Testis (tissue), 3 donors: ENCODE data around the gene EMC1. TPM values are rescaled to one million over a fixed set of nuclear protein-coding genes. Genes with fewer than 3 reads are reported as not detected.
A peak's percentile ranks its signal among the peaks of the same experiment; 100 is the strongest.
"Not testable (repeated sequence)": the region's sequence is repeated elsewhere in the genome, so short reads cannot be mapped to it uniquely, and the experiment has no call there.

Experiments used
- DNase-seq: peaks from one replicate; pipeline ENCODE4 v3.0.0-alpha.2; 2019
- H3K27ac ChIP-seq, 2 donors: fragments of 200-600 bp; sonication (generic); one replicate each; pipeline ENCODE4 v1.5.1; 2019
- H3K27me3 ChIP-seq: fragments of 200-600 bp; sonication (generic); one replicate; pipeline ENCODE4 v1.5.1; 2019
- H3K36me3 ChIP-seq: fragments of 200-600 bp; sonication (generic); one replicate; pipeline ENCODE4 v1.5.1; 2017; ENCODE audit warnings: low read depth; ENCODE audit errors: missing control alignments
- H3K4me1 ChIP-seq: fragments of 200-600 bp; sonication (generic); one replicate; pipeline ENCODE4 v1.5.1; 2019
- H3K4me3 ChIP-seq, 2 donors: fragments of 200-600 bp; sonication (generic); one replicate each; pipeline ENCODE4 v1.5.1; 2017 to 2019
- H3K9me3 ChIP-seq: fragments of 200-600 bp; sonication (generic); one replicate; pipeline ENCODE4 v1.5.1; 2017
- CTCF ChIP-seq, 3 experiments: fragments of 450-650 bp in 2 of 3; fragments of 200-600 bp in 1 of 3; sonication (generic) in 1 of 3; IDR thresholded peaks; one replicate each; pipeline ENCODE4 v1.5.1; 2016 to 2019; ENCODE audit warnings: antibody characterized with exemption in 3 of 3, mild to moderate bottlenecking in 2 of 3, moderate library complexity in 1 of 3
- POLR2A ChIP-seq: fragments of 450-650 bp; IDR thresholded peaks from one replicate; pipeline ENCODE4 v1.6.1; 2017; ENCODE audit warnings: antibody characterized with exemption, mild to moderate bottlenecking, moderate library complexity
- WGBS, 2 donors: methylation state at CpG; one replicate each; pipeline ENCODE4 v1.1.5; 2018; 5-methylcytosine and 5-hydroxymethylcytosine counted together
- intact Hi-C: fragments of 100-400 bp; cut with DNase I; formaldehyde crosslinking; loops from one replicate; pipeline ENCODE4 v1.15.1; 2023; ENCODE audit warnings: low total_unique reads
- polyA plus RNA-seq: library from polyadenylated mRNA; stranded (reverse); fragments of 350-450 nt; fragmentation: Illumina TruSeq; extraction: RNeasy Lipid Tissue Mini Kit (QIAGEN cat#74804); gene quantifications from one replicate; pipeline ENCODE4 v1.2.3, GENCODE V29; 2014; ENCODE audit warnings: low read depth, low replicate concordance; ENCODE audit not compliant: insufficient read depth
- total RNA-seq, 2 donors: library from RNA; depleted of rRNA; stranded (reverse); fragments of >200 nt; gene quantifications; one replicate each; pipeline ENCODE4 v1.2.3, GENCODE V29; 2016

Gene EMC1
- total and polyA plus RNA-seq, 3 donors from 2014 or later: 41.9 to 114 (median 79.0) TPM

- Histone ChIP-seq H3K9me3 (no peaks in the 10 kb centered on the region), H3K36me3 (no peaks in the 10 kb centered on the region), H3K4me3 (no peak overlapping the region), H3K27ac (peak overlapping the region; percentile 53 to 58), H3K27me3 (no peaks in the 10 kb centered on the region), H3K4me1 (no peaks in the 10 kb centered on the region)
- WGBS, 2 donors: 49 to 62% methylated on average over 7 of the region's 7 CpGs
- peak; percentile 73 for DNase-seq
- TF ChIP-seq CTCF (IDR thresholded peaks at IDR 0.05) (peak; percentile 85 to 94 (median 88)), POLR2A (no peak)
- intact Hi-C loops: no loop called here
Measured at GRCh38 chr1:19240673-19241538, 10.4 kb downstream of the EMC1 start.

GRCh38 chr1:19239876-19240275 is 11.4 kb downstream of the EMC1 start:
- TF ChIP-seq CTCF (IDR thresholded peaks at IDR 0.05) (no peak), POLR2A (no peak)
- no peaks in the 10 kb centered on the region for H3K4me1 ChIP-seq
- DNase-seq: no peak
- WGBS, 2 donors: 76 to 85% methylated on average over 7 of the region's 7 CpGs
- no peaks in the 10 kb centered on the region for H3K36me3 ChIP-seq
- no peaks in the 10 kb centered on the region for H3K9me3 ChIP-seq
- no peaks in the 10 kb centered on the region for H3K27me3 ChIP-seq
- no peak overlapping the region for H3K27ac ChIP-seq
- intact Hi-C loops: no loop called here
- no peak overlapping the region for H3K4me3 ChIP-seq

GRCh38 chr1:19234224-19234623 is 17.1 kb downstream of the EMC1 start:
- Histone ChIP-seq H3K9me3 (no peaks in the 10 kb centered on the region), H3K4me1 (peaks cover 21% of the 10 kb centered on the region), H3K36me3 (no peaks in the 10 kb centered on the region), H3K27me3 (no peaks in the 10 kb centered on the region), H3K4me3 (no peak overlapping the region), H3K27ac (peak overlapping the region in 1 of 2 donors; percentile 73)
- WGBS, 2 donors: 94 to 95% methylated on average over 3 of the region's 3 CpGs
- no peak for TF ChIP-seq CTCF (IDR thresholded peaks at IDR 0.05)
- no peak for TF ChIP-seq POLR2A
- no peak for DNase-seq
- intact Hi-C loops: no loop called here

GRCh38 chr1:19232524-19232846 is 18.8 kb downstream of the EMC1 start:
- H3K4me3 ChIP-seq: no peak overlapping the region
- H3K4me1 ChIP-seq: peaks cover 21% of the 10 kb centered on the region
- intact Hi-C loops: no loop called here
- H3K27ac ChIP-seq: peak overlapping the region; percentile 42 to 73
- H3K9me3 ChIP-seq: no peaks in the 10 kb centered on the region
- no peaks in the 10 kb centered on the region for H3K36me3 ChIP-seq
- DNase-seq: peak; percentile 82
- TF ChIP-seq POLR2A (no peak), CTCF (IDR thresholded peaks at IDR 0.05) (peak in 2 of 3 experiments; percentile 10 to 36)
- no peaks in the 10 kb centered on the region for H3K27me3 ChIP-seq

- intact Hi-C loops, H3K9me3 ChIP-seq, H3K27me3 ChIP-seq, H3K36me3 ChIP-seq, DNase-seq, H3K4me3 ChIP-seq: not testable (repeated sequence)
- 79 to 80% methylated on average over 15 to 16 of the region's 16 CpGs for WGBS, 2 donors
- peaks cover 21% of the 10 kb centered on the region for H3K4me1 ChIP-seq
- H3K27ac ChIP-seq: peak overlapping the region; percentile 70 to 73
Measured at GRCh38 chr1:19231736-19232523, 19.4 kb downstream of the EMC1 start.
